BLaER1 treated with 17β-estradiol and CSF1 and Interleukin-3, amounts not matched to agents 10 nM and 100 nM (cell line): ENCODE results near the gene COA7.

ENCODE experiments used
- H3K27ac ChIP-seq, 11 experiments: shearing (Covaris generic); formaldehyde crosslinking; 2 replicates each; pipeline ENCODE4 v1.8.1; 2022
- H3K27me3 ChIP-seq, 11 experiments: shearing (Covaris generic); formaldehyde crosslinking; 2 replicates each; pipeline ENCODE4 v1.8.1; 2022
- H3K36me3 ChIP-seq, 11 experiments: shearing (Covaris generic); formaldehyde crosslinking; 2 replicates each; pipeline ENCODE4 v1.8.1; 2022
- H3K4me1 ChIP-seq, 10 experiments: shearing (Covaris generic); formaldehyde crosslinking; 2 replicates each; pipeline ENCODE4 v1.8.1; 2022
- H3K4me2 ChIP-seq, 11 experiments: shearing (Covaris generic); formaldehyde crosslinking; 2 replicates each; pipeline ENCODE4 v1.8.1; 2022
- H3K4me3 ChIP-seq, 10 experiments: shearing (Covaris generic); formaldehyde crosslinking; 2 replicates each; pipeline ENCODE4 v1.8.1; 2022
- H3K9ac ChIP-seq, 11 experiments: shearing (Covaris generic); formaldehyde crosslinking; 2 replicates each; pipeline ENCODE4 v1.8.1; 2022
- H3K9me3 ChIP-seq, 11 experiments: shearing (Covaris generic); formaldehyde crosslinking; replicated peaks in 1 of 11; 2 replicates each; pipeline ENCODE4 v1.8.1; 2022
- H4K20me1 ChIP-seq, 11 experiments: shearing (Covaris generic); formaldehyde crosslinking; 2 replicates each; pipeline ENCODE4 v1.8.1; 2022
- Cebpa-rat ChIP-seq, 11 experiments: shearing (Covaris generic); IDR thresholded peaks; 2 replicates each; pipeline ENCODE4 v1.8.1; 2022

Gene COA7

DNA sequence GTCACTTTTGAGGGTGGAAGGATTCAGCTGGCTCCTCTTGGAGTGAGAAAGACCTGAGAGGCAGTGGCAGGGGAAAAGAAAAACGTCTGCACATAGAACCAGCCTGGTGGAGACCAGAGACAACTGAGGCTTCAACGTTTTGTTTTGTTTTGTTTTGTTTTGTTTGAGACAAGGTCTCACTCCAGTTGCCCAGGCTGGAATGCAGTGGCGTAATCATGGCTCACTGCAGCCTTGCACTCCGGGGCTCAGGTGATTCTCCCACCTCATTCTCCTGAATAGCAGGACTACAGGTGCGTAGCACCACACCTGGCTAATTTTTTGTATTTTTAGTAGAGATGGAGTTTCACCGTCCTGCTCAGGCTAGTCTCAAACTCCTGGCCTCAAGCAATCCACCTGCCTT, 52.9 kb downstream of the COA7 start:
- Histone ChIP-seq H3K9ac (no peak overlapping the region), H3K27me3 (no peaks in the 10 kb centered on the region), H3K9me3 (peaks cover 0 to 1% (median 0%) of the 10 kb centered on the region in 11 experiments; a peak in 1 of 22 replicates), H3K27ac (peak overlapping the region in 2 of 11 experiments; percentile 14 to 25; a peak in 1 of 22 replicates), H3K4me2 (no peak overlapping the region), H3K4me3 (no peak overlapping the region), H3K4me1 (peaks cover 9 to 31% (median 21%) of the 10 kb centered on the region in 10 experiments), H4K20me1 (no peaks in the 10 kb centered on the region), H3K36me3 (peaks cover 0 to 91% (median 60%) of the 10 kb centered on the region in 11 experiments; a peak in 18 of 22 replicates)
- no peak for TF ChIP-seq Cebpa-rat (IDR thresholded peaks at IDR 0.05)

DNA sequence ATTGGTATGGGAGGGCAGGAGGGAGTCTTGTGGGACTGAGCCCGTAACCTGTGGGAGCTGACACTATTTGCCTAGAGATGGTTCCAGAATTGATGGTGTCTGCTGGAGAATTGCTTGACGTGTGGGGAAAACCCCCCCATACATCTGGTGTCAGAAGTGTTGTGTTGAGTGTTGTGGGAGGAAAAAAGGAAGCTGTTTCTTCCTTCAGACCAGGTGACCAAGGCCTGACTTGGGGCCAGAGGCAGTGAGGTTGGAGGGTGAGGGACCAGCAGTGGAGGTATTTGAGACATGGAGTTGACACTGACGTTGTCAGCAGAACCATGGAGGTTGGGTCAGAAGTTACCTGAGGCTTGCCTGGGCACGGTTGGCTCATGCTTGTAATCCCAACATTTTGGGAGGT, 56.8 kb downstream of the COA7 start:
- Histone ChIP-seq H3K9ac (peak overlapping the region in 3 of 11 experiments; percentile 0 to 23 (median 14); a peak in 2 of 22 replicates), H3K27me3 (no peaks in the 10 kb centered on the region), H3K9me3 (peaks cover 0 to 18% (median 0%) of the 10 kb centered on the region in 11 experiments; a peak in 1 of 22 replicates), H3K4me3 (no peak overlapping the region; a peak in 1 of 20 replicates), H3K4me1 (peaks cover 27 to 67% (median 59%) of the 10 kb centered on the region in 10 experiments), H3K4me2 (peak overlapping the region; percentile 18 to 96 (median 81)), H3K27ac (peak overlapping the region in 9 of 11 experiments; percentile 30 to 99 (median 97); a peak in 17 of 22 replicates), H3K36me3 (peaks cover 0 to 64% (median 40%) of the 10 kb centered on the region in 11 experiments; a peak in 16 of 22 replicates), H4K20me1 (no peaks in the 10 kb centered on the region)
- TF ChIP-seq Cebpa-rat (IDR thresholded peaks at IDR 0.05) = no peak

DNA sequence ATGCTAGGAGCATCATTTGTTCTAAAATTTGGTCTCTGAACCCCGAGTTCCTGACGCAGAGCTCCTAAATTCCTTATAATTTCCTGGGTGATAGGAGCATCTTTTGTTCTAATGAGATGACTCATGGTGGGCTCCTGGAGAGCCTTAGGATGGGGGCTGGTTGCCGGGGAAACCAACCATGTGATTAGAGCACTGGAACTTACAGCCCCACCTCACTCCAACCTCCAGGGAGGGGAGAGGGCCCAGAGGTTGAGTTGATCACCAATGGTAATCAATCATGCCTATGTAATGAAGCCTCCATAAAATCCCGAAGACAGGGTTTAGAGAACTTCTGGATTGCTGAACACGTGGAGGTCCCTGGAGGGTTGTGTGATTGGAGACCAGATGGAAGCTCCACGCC, 57.5 kb downstream of the COA7 start:
- Histone ChIP-seq H3K9ac (peak overlapping the region in 2 of 11 experiments; percentile 14 to 23; a peak in 2 of 22 replicates), H3K4me3 (no peak overlapping the region), H3K27ac (peak overlapping the region in 9 of 11 experiments; percentile 30 to 99 (median 97); a peak in 17 of 22 replicates), H3K36me3 (peaks cover 0 to 60% (median 37%) of the 10 kb centered on the region in 11 experiments; a peak in 16 of 22 replicates), H3K4me1 (peaks cover 27 to 73% (median 63%) of the 10 kb centered on the region in 10 experiments), H3K27me3 (no peaks in the 10 kb centered on the region), H3K4me2 (peak overlapping the region; percentile 18 to 96 (median 81); a peak in 21 of 22 replicates), H3K9me3 (peaks cover 0 to 18% (median 0%) of the 10 kb centered on the region in 11 experiments; a peak in 1 of 22 replicates), H4K20me1 (no peaks in the 10 kb centered on the region)
- no peak for TF ChIP-seq Cebpa-rat (IDR thresholded peaks at IDR 0.05)

DNA sequence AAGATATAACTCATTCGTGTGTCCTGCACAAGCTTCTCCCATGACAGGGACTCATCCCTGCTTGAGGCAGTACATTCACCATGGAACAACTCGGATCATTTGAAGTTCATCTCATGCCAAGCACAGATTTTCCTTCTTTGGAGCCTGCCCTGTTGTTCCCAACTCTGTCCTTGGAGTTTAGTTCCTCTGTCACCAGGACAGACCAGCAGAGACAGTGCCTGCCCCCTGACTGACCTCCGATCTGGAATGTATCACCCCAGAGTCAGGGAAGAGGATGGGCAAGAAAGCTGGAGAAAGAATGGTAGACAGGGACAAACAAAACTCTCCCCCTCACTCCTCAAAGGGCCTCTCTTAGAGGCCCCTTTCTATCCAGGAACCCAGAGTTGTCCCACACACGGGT, 60.2 kb downstream of the COA7 start:
- H3K9me3 ChIP-seq = peaks cover 0 to 18% (median 0%) of the 10 kb centered on the region in 11 experiments; a peak in 1 of 22 replicates
- peaks cover 0 to 36% (median 19%) of the 10 kb centered on the region in 11 experiments; a peak in 16 of 22 replicates for H3K36me3 ChIP-seq
- peak overlapping the region in 10 of 11 experiments; percentile 65 to 99 (median 97); a peak in 20 of 22 replicates for H3K27ac ChIP-seq
- H3K4me3 ChIP-seq = peak overlapping the region in 6 of 10 experiments; percentile 30 to 41 (median 37); a peak in 7 of 20 replicates
- peak overlapping the region; percentile 66 to 96 (median 84) for H3K4me2 ChIP-seq
- no peak for TF ChIP-seq Cebpa-rat (IDR thresholded peaks at IDR 0.05)
- H3K27me3 ChIP-seq = peaks cover 0 to 10% (median 0%) of the 10 kb centered on the region in 11 experiments; a peak in 5 of 22 replicates
- H3K4me1 ChIP-seq = peaks cover 34 to 93% (median 86%) of the 10 kb centered on the region in 10 experiments
- H4K20me1 ChIP-seq = no peaks in the 10 kb centered on the region
- peak overlapping the region in 9 of 11 experiments; percentile 72 to 89 (median 85); a peak in 18 of 22 replicates for H3K9ac ChIP-seq

DNA sequence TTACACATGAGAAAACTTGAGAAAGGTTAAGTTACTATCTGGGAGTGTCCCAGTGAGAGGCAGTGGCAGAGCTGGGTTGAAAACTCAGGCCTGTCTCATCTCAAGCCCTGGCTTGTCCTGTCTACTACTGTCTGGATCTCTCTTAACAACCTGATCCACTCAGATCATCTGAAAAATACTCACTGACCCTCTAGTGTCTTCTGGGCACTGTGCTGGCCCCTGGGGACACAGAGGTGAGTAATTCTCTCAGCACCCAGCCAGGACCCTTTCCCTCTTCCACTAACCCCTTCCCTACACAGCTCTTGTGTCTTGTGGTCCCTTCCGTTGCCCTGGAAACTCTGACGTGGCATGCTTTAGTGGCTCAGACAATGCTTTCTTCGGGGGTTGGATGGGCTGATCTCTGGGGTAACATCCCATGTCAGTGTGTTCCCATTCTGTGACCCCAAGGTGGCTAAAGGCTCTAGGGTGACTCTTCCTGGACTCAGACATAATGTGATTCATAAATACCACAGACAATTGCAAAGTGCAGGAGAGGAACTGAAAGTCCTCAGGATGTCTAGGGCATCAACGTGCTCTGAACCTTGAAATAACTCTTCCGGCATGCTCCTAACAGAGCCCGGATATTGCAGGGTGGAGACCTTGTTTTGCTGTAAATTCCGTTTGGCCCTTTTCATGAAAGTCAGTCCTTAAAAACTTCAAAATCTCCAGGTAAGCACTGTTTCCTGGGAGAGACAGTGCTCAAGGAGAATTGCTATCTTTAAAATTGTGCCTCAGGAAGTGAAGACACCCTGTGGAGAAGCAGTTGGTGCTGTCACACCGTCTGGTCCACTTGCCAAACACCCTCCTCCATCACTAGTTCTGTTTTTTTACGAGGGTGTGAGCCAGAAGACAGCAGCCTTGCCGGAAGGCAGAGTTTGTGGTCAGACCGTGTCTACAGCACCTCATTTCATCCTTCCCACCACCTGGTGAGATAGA, 61.1 kb downstream of the COA7 start:
- peak overlapping the region in 7 of 10 experiments; percentile 30 to 41 (median 37); a peak in 9 of 20 replicates for H3K4me3 ChIP-seq
- H3K27ac ChIP-seq = peak overlapping the region in 10 of 11 experiments; percentile 65 to 99 (median 97); a peak in 20 of 22 replicates
- TF ChIP-seq Cebpa-rat (IDR thresholded peaks at IDR 0.05) = peak in 8 of 11 experiments; percentile 83 to 98 (median 92); a peak in 16 of 22 replicates
- peaks cover 43 to 97% (median 94%) of the 10 kb centered on the region in 10 experiments for H3K4me1 ChIP-seq
- H3K9me3 ChIP-seq = peaks cover 0 to 18% (median 0%) of the 10 kb centered on the region in 11 experiments; a peak in 1 of 22 replicates
- peaks cover 0 to 27% (median 11%) of the 10 kb centered on the region in 11 experiments; a peak in 11 of 22 replicates for H3K36me3 ChIP-seq
- peak overlapping the region; percentile 66 to 96 (median 84) for H3K4me2 ChIP-seq
- H4K20me1 ChIP-seq = no peaks in the 10 kb centered on the region
- peaks cover 0 to 19% (median 0%) of the 10 kb centered on the region in 11 experiments; a peak in 5 of 22 replicates for H3K27me3 ChIP-seq
- peak overlapping the region in 10 of 11 experiments; percentile 49 to 89 (median 84); a peak in 20 of 22 replicates for H3K9ac ChIP-seq

DNA sequence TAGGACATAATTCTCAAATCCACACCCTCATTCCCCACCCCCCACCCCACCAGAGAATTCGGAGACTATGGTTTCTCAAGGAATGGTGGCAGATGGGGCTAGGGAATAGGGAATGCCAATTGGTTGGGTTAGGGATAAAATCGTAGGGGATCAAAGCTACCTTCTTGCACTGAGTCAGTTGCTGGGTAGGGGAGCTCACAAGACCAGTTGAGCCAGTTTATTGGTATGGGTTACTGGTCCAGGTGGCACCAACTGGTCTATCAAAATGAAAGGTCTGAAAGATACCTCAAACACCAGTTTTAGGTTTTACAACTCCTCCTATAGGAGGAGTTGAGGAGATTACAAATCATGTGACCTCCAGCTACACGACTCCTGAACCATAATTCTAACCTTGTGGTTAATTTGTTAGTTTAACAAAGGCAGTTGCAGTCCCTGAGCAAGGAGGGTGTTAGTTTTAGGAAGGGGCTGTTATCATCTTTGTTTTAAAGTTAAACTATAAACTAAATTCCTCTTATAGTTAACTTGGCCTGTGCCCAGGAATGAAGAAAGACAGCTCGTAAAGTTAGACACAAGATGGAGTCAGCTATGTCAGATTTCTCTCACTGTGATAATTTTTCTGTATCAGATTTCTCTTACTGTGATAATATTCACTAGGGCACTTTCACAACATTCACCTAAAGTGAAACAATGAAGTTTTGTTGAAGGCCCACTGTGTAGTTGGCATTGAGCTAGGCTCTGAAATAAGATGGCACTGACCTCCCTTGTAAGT, 62.6 kb downstream of the COA7 start:
- peak overlapping the region in 8 of 11 experiments; percentile 44 to 97 (median 66); a peak in 14 of 22 replicates for H3K9ac ChIP-seq
- peaks cover 0 to 16% (median 8%) of the 10 kb centered on the region in 11 experiments; a peak in 7 of 22 replicates for H3K36me3 ChIP-seq
- peaks cover 0 to 24% (median 0%) of the 10 kb centered on the region in 11 experiments; a peak in 5 of 22 replicates for H3K27me3 ChIP-seq
- H3K4me1 ChIP-seq = peaks cover 42 to 95% (median 93%) of the 10 kb centered on the region in 10 experiments
- H3K4me2 ChIP-seq = peak overlapping the region in 10 of 11 experiments; percentile 14 to 96 (median 86); a peak in 18 of 22 replicates
- H3K9me3 ChIP-seq = peaks cover 0 to 18% (median 0%) of the 10 kb centered on the region in 11 experiments; a peak in 1 of 22 replicates
- no peak for TF ChIP-seq Cebpa-rat (IDR thresholded peaks at IDR 0.05)
- peak overlapping the region in 9 of 11 experiments; percentile 87 to 99 (median 97); a peak in 18 of 22 replicates for H3K27ac ChIP-seq
- no peaks in the 10 kb centered on the region for H4K20me1 ChIP-seq
- H3K4me3 ChIP-seq = peak overlapping the region in 2 of 10 experiments; percentile 9 to 10; a peak in 2 of 20 replicates
